ENCODE results near the gene RGS9. TPM values are rescaled to one million over a fixed set of nuclear protein-coding genes. Genes with fewer than 3 reads are reported as not detected.

RGS9 gene
- total and polyA plus RNA-seq, 2 of the 13 experiments (the other 11 are each of a cell fraction or from before 2014, with no cell fraction given) = 0.44 to 0.74 TPM

GRCh38 chr17:65099475-65099874 lies 37.7 kb upstream of the RGS9 start:
- no peak overlapping the region for H3K9ac ChIP-seq (ENCODE audit: insufficient read depth, low read depth, low read length)

GRCh38 chr17:65099941-65100315 lies 37.2 kb upstream of the RGS9 start:
- CTCF ChIA-PET (ENCODE audit: low intra/inter-chr PET ratio, low total read pairs) = interaction anchor here (1.5 kb wide), 1 partner anchor 138 kb away, joined by 4 read pairs; no protein-coding TSS in a partner anchor
- no peak for TF ChIP-seq NFRKB (IDR thresholded peaks at IDR 0.05)
- TF ChIP-seq TCF12 (IDR thresholded peaks at IDR 0.05) = no peak
- no peak for TF ChIP-seq TCF12 (CRISPR knock-in tag; IDR thresholded peaks at IDR 0.05)
- no peak for TF ChIP-seq ZNF276 (CRISPR knock-in tag; IDR thresholded peaks at IDR 0.05; ENCODE audit: low read depth)
- no peak for TF ChIP-seq ETV6 (CRISPR knock-in tag; conservative IDR thresholded peaks at IDR 0.05)
- no peak for TF ChIP-seq ZBTB37 (CRISPR knock-in tag; IDR thresholded peaks at IDR 0.05)
- TF ChIP-seq CEBPB (IDR thresholded peaks at IDR 0.05; ENCODE audit: borderline replicate concordance, low read depth, low read length) = no peak
- TF ChIP-seq CCAR2 (optimal IDR thresholded peaks at IDR 0.05; ENCODE audit: low read depth, low read length) = peak; percentile 17
- peak overlapping the region; percentile 97 for H2AFZ ChIP-seq (ENCODE audit: low read length)
- peak overlapping the region; percentile 65 to 80 (median 73) for H3K4me3 ChIP-seq (replicated peaks in 1 of 3; ENCODE audit: insufficient read depth in 1 of 3, low read depth in 2 of 3, low read length in 3 of 3)
- peak overlapping the region; percentile 100 for H3K4me2 ChIP-seq (ENCODE audit: low read depth, low read length)
- H4K20me1 ChIP-seq (ENCODE audit: insufficient read depth, low read length) = no peaks in the 10 kb centered on the region
- H3K27me3 ChIP-seq (ENCODE audit: control insufficient read depth in 1 of 2, insufficient read depth in 2 of 2, low read length in 2 of 2) = peaks cover 0 to 7% of the 10 kb centered on the region in 2 experiments; a peak in 3 of 5 replicates
- peaks cover 12% of the 10 kb centered on the region for H3K4me1 ChIP-seq (ENCODE audit: insufficient read depth, low read length)
- POLR2A ChIA-PET = interaction anchor here (1.2 to 2.3 kb wide), 5 partner anchors 24 to 125 kb away, joined by 3 to 13 read pairs (median 4); partner anchors contain the start of gene GNA13
- ATAC-seq = peak; percentile 60
- FAIRE-seq = peak; percentile 18
- H3K27ac ChIP-seq (ENCODE audit: extremely low read length, insufficient read depth, low read length) = no peak overlapping the region
- intact Hi-C loops (cut with micrococcal nuclease; ENCODE audit: unreplicated experiment) = loop anchor here (1.0 to 5.0 kb wide), 4 partner anchors 38 to 133 kb away; no protein-coding TSS in a partner anchor
- H3K9me3 ChIP-seq (ENCODE audit: low read length) = no peaks in the 10 kb centered on the region
- peak; percentile 29 for DNase-seq (ENCODE audit: low spot score)
- peak overlapping the region; percentile 45; the same call in 1 of the 2 replicates for H3K9ac ChIP-seq (ENCODE audit: insufficient read depth, low read depth, low read length)
- no TSS peak for BruUV-seq (replicated peaks)
- H3K36me3 ChIP-seq (replicated peaks in 1 of 2; ENCODE audit: control insufficient read depth in 1 of 2, insufficient read depth in 2 of 2, low read length in 2 of 2) = no peaks in the 10 kb centered on the region
- in situ Hi-C loops (cut with HindIII; ENCODE audit: extremely low pct_ligation_motif_present, low pct_unique_long_range_greater_than_20kb) = no loop called here
- WGBS (ENCODE audit: low lambda C conversion rate) = 2% methylated on average over 5 of the region's 5 CpGs
- H3K79me2 ChIP-seq (ENCODE audit: insufficient read depth, low read length) = no peaks in the 10 kb centered on the region

More at GRCh38 chr17:65099475-65099874, 37.7 kb upstream of the RGS9 start:
- TF ChIP-seq SRF (IDR thresholded peaks at IDR 0.05; ENCODE audit: low read depth, low read length) (no peak), TGIF2 (CRISPR knock-in tag; IDR thresholded peaks at IDR 0.05) (no peak), DNMT1 (CRISPR knock-in tag; IDR thresholded peaks at IDR 0.05) (no peak), RFX1 (IDR thresholded peaks at IDR 0.05) (no peak), ZNF382 (CRISPR knock-in tag; IDR thresholded peaks at IDR 0.05; ENCODE audit: borderline replicate concordance) (no peak), ZC3H4 (CRISPR knock-in tag; IDR thresholded peaks at IDR 0.05; ENCODE audit: borderline replicate concordance) (no peak)
- in situ Hi-C loops (cut with HindIII; ENCODE audit: extremely low pct_ligation_motif_present, low pct_unique_long_range_greater_than_20kb) (no loop called here), intact Hi-C loops (cut with micrococcal nuclease; ENCODE audit: unreplicated experiment) (no loop called here)
- Histone ChIP-seq H3K27me3 (ENCODE audit: control insufficient read depth in 1 of 2, insufficient read depth in 2 of 2, low read length in 2 of 2) (peaks cover 0 to 7% of the 10 kb centered on the region in 2 experiments; a peak in 3 of 5 replicates), H3K4me3 (replicated peaks in 1 of 3; ENCODE audit: insufficient read depth in 1 of 3, low read depth in 2 of 3, low read length in 3 of 3) (no peak overlapping the region), H2AFZ (ENCODE audit: low read length) (no peak overlapping the region), H3K36me3 (replicated peaks in 1 of 2; ENCODE audit: control insufficient read depth in 1 of 2, insufficient read depth in 2 of 2, low read length in 2 of 2) (no peaks in the 10 kb centered on the region), H3K9me3 (ENCODE audit: low read length) (no peaks in the 10 kb centered on the region), H3K27ac (ENCODE audit: extremely low read length, insufficient read depth, low read length) (no peak overlapping the region), H3K4me1 (ENCODE audit: insufficient read depth, low read length) (peaks cover 12% of the 10 kb centered on the region), H3K4me2 (ENCODE audit: low read depth, low read length) (peak overlapping the region; percentile 100; the same call in 1 of the 2 replicates), H3K79me2 (ENCODE audit: insufficient read depth, low read length) (no peaks in the 10 kb centered on the region), H4K20me1 (ENCODE audit: insufficient read depth, low read length) (no peaks in the 10 kb centered on the region)
- ChIA-PET CTCF (ENCODE audit: low intra/inter-chr PET ratio, low total read pairs) (interaction anchor here (1.5 kb wide), 1 partner anchor 138 kb away, joined by 4 read pairs; no protein-coding TSS in a partner anchor), POLR2A (interaction anchor here (1.4 to 2.2 kb wide), 2 partner anchors 43 to 125 kb away, joined by 4 to 11 read pairs; partner anchors contain the start of gene GNA13)
- no peak for FAIRE-seq
- ATAC-seq = no peak
- DNase-seq (ENCODE audit: low spot score) = no peak
- no TSS peak for BruUV-seq (replicated peaks)

All from HepG2 (cell line).